HG02763 (cell line): Measurements from ENCODE around the gene SPZ1.
"Not testable (repeated sequence)": the region's sequence is repeated elsewhere in the genome, so short reads cannot be mapped to it uniquely, and the experiment has no call there.

Experiments
- ATAC-seq: cut with Tn5 transposase; IDR thresholded peaks from one replicate; pipeline ENCODE4 v1.9.1; 2021; ENCODE audit warnings: mild to moderate bottlenecking, moderate library complexity; ENCODE audit not compliant: unreplicated experiment

SPZ1 gene

DNA sequence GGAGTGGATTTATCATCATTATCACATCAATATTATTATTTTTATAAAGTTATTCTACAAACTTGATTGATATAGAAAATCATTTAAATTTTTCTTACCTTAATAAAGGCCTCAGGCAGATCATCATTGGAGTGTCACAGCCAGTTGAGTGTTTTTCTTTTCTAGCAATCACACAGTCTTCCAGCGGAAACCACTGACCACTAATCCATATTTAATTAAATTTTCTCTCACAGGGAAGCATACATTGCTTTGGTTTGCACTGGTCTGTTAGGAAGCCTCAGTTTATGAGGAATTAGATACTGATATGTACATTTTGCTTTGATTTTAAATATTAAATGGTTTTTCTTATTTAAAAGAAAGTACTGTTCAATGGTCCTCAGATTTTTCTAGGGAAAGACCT lies 6.7 kb downstream of the SPZ1 start:
- no peak for ATAC-seq

DNA sequence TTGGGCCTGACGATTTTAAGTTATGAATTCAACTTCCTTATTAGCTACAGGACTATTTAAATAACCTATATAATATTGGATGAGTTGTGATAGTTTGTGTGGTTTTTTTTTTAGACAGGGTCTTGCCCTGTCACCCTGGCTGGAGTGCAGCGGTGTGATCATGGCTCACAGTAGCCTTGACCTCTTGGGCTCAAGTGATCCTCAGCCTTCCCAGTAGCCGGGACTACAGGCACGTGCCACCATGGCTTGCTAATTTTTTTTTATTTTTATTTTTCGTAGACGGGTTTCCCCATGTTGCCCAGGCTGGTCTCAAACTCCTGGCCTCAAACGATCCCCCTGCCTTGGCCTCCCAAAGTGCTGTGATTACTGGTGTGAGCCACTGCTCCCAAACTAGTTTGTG lies 17.6 kb downstream of the SPZ1 start:
- ATAC-seq = no peak

DNA sequence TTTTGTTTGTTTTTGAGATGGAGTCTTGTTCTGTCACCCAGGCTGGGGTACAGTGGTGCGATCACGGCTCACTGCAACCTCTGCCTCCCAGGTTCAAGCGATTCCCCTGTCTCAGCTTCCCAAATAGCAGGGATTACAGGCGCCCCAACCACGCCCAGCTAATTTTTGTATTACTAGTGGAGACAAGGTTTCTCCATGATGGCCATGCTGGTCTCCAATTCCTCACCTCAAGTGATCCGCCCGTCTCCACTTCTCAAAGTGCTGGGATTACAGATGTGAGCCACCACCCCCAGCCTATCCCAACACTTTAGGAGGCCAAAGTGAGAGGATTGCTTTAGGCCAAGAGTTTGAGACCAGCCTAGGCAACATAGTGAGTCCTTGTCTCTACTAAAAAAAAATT lies 19.3 kb downstream of the SPZ1 start:
- no peak for ATAC-seq

DNA sequence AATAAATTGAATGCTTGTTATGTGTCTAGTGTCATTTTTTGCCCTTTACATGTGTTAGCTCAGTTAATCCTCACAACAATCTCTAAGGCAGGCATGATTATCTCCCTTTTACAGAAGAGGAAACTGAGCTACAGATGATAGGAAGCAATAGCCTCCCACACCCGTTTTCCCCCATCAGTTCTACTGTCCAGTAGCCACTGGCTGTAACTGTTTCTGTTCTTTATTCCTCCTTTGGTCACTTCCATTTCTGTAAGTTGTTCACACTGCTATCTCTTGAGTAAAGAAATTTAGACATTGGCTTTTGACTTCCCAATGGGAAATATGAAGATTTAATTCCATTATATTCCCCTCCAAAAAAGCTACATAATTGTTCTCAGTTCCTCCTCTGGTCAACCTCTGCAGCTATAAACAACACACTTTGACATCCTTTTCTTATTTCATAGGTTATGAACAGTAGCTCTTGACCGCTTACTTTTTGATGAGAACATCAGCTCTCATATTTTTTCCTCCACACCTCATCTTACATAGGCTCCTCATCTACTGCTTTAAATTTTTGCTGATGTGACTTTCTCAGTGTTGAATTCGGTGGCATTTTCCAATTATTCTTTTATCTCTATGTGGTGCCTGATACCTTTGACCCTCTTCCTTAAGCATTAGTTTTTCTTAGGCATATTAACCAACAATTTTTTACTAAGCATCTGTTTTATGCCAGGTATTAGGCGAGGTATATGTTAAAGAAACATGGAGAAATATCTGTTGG lies 21.4 kb downstream of the SPZ1 start:
- no peak for ATAC-seq

DNA sequence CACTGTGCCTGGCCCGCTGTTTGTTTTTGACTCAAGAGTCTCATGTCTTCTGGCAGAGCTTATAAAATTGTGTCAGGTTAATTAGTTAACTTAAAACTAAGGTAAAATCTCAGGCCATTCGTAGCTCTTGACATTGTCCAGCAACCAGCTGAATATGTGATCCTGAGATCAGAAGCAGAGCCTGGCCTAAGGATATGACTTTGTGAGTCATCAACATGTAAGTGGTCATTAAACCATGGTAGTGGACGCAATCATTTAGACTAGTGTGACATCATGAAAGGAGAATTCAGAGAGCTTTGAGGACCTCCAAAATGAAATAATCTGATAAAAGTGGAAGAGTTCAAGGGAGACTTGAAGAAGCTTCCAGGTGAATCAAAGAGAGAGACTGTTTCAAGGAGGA lies 23.3 kb downstream of the SPZ1 start:
- ATAC-seq = no peak

DNA sequence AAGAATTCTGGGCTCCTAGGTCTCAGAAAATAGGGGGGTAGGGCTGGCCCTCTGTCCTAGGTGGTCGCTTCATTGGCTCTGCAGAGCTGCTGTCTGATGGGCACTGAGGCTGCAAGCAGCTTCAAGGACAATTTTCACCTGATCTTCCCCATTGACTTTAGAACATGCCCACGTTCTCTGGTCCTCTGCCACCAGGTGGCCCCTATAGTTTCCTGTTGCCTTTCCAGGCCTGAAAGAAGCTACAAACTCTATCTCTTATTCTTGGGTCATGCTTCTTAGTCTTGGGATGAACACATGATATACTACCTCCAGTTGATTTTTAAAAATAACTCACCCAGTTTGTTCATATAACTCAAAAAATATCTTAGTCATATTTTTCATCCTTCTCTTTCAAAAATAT lies 26.3 kb downstream of the SPZ1 start:
- ATAC-seq = no peak

DNA sequence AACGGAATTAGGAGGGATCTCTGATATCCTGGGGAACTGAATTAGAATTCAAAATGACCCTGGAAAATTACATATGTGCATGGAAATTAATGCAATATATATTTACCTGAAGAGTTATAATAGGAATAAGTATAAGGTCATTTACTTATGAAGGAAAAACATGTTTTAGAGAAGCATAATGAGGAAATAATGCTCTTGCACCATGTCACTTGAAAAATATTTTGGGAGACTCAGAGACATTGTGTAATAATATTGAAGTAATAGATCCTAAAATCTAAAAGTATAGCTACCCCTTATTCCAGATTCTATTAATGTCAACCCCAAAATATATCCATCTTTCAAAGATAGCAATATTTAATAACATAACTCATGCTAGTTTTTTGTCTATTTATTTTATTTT lies 28.4 kb downstream of the SPZ1 start:
- ATAC-seq = no peak

DNA sequence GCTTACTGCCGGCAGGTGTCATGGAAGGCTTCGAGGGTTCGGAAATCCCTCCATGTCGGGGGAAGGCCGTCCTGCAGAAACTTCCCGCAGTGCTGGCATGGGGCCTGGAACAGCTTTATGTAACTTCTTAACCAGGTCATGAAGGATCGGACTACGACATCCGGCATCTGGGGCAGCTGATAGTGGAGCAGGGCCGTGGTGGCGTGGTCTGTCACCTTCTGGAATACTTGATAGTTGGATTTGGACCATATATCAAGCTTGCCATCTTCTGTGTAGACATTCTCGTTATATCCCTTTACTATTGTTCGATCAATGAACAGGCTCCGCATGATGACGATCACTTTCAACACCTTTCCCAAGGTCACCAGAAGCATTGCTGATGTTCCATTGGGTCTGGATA lies 31.2 kb downstream of the SPZ1 start:
- ATAC-seq = not testable (repeated sequence)

DNA sequence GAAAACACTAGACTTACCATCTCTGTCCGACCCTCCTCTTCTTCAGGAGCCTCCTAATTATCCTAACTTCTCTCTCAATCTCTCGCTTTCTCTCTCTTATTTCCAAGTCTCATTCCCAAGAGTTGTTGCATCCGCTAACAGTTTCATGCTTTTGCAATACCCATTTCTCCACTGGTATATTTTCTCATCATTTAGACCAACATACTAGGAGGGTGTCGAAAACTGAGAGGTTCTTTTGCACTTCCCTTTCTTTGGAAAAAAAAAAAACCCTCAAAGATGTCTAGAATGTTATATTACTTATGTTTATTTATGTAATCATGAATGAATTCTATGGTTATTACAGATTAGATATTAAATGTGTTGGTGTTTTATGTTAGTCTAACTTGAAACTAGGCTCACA lies 35.9 kb downstream of the SPZ1 start:
- no peak for ATAC-seq

DNA sequence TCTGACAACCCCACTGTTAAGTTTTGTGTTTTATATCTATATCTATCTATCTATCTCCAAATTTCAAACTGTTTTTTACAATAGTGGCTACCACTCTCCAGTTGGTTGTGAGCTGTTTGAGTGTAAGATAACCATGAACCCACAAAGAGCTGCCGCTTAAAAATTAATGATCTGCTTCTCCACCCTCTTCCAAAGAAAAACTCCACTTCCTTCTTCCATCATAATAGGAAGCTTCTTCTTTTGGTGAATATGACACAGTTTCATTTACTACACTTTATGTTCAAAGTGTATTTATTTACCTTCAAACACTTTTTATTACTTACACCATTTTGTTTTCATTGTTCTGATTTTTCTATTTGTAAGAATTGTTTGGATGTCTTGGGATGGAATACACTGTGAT lies 37.9 kb downstream of the SPZ1 start:
- no peak for ATAC-seq

DNA sequence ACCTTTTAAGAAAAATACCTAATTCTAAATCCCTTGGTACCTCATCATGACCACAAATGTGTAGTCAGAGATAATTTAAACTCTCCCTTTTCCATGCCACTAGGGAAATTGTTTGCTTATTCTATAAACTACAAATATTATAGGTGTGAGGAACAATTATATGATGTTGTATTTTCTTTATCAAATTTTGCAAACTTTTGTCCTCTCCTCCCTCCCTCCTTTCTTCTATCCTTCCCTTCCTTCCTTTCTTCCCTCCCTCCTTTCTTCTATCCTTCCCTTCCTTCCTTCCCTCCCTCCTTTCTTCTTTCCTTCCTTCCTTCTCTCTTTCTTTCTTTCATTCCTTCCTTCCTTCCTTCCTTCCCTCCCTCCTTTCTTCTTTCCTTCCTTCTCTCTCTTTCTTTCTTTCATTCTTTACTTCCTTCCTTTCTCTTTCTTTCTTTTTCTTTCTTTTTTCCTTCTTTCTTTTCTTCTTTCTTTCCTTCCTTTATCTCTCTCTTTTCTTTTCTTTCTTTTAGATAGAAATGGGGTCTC lies 41.2 kb downstream of the SPZ1 start:
- no peak for ATAC-seq

DNA sequence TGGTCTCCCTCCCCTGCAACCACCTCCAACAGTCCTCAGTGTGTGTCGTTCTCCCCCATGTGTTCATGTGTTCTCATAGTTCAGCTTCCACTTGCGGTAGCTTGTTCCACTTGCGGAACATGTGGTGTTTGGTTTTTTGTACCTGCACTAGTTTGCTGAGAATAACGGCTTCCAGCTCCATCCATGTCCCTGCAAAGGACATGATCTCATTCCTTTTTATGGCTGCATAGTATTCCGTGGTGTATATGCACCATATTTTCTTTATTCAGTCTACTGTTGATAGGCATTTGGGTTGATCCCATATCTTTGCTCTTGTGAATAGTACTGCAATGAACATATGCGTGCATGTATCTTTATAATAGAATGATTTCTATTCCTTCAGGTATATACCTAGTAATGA lies 45.1 kb downstream of the SPZ1 start:
- no peak for ATAC-seq

DNA sequence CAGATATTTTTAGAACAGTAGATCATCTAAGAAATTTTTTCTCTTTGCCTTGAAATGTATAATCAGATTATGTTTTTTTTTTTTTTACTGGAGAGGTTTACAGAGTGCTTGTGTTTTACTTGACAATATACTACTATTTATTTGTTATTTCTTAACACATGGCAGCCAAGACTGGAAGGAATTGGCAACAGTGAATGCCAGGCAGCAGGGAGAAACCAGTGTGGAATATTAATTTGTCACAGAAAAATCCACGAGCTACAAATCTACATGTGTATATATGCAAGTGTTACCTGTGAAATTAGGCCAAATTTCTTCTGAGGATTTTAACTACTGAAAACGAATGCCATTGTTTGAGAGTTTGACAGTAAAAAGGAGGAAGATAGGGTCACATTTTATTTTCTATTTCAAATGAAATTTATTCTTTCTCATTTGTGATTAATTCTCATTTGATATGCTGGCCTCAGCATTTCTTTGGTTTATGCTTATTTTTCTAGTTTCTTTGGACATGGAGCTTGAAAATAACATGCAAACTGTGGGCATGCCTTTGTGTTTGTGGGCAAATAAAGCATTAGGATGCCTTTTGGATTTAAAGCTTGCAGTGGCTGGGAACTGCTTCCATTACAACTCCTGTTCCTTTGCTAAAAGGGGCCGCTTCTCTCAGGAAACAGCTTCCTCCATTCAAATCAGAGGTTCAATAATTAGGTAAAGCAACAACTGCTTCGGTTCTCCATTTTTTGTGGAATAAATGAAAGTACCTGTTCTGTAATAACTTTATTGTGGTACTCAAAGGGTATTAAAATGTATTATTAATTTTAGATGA lies 49.1 kb downstream of the SPZ1 start:
- no peak for ATAC-seq

DNA sequence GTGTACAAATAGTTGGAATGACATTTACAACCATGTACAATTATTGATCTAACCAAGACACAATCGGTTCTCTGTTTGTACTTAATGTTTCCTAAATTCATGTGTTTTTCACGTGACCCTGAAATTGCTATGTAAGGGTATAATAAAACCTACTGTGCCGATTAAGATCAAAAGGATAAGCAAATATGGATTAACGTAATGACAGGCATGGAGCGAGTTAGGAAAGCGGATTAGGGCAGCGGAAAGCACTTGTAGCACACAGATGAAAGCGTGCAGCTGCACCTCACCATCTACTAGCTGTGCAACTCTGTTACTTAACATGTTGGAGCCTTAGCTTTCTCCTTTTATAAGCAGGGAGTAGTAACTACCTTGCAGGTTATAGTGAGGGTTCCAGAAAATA lies 49.7 kb downstream of the SPZ1 start:
- ATAC-seq = no peak

DNA sequence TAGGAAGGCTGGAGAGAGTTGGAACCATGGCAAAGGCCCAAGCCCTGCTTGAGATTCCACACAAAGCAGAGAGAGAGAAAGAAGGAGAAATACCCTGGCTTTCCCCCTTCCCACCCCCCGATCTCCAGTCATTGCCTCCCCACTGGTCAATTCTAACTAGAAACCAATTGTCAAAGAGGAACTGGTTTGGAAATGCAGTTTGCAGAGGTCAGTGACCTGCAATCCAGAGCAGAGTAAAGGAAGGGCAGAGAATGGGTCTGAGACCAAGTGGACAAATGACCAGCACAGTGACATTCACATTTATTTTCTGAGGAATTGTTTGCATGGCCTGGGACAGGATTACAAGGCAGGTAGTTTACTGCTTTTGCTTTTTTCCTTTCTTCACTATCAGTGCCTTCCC lies 50.6 kb downstream of the SPZ1 start:
- ATAC-seq = no peak
